Effector memory CD8-positive, alpha-beta T cell (primary cell): Measurements from ENCODE around the gene DNAJC10.
A peak's percentile ranks its signal among the peaks of the same experiment; 100 is the strongest.
"Not testable (repeated sequence)": the region's sequence is repeated elsewhere in the genome, so short reads cannot be mapped to it uniquely, and the experiment has no call there.

Experiments
- ATAC-seq: fragments of 150-1000 bp; cut with Tn5 transposase; replicated peaks from 2 replicates; pipeline ENCODE4 v1.10.0; 2021; ENCODE audit warnings: mild to moderate bottlenecking, moderate library complexity
- DNase-seq, 3 experiments: peaks; one replicate each; pipeline ENCODE4 v3.0.0; 2021
- H3K27ac Mint-ChIP-seq, 2 donors: one replicate each; pipeline ENCODE4 v1.8.0; 2022; ENCODE audit warnings: mild to moderate bottlenecking in 2 of 2, mixed read lengths in 2 of 2, moderate library complexity in 2 of 2
- H3K27me3 Mint-ChIP-seq, 2 donors: one replicate each; pipeline ENCODE4 v1.8.0; 2022; ENCODE audit warnings: mixed read lengths in 2 of 2
- H3K36me3 Mint-ChIP-seq: one replicate; pipeline ENCODE4 v1.8.0; 2022; ENCODE audit warnings: mild to moderate bottlenecking, moderate library complexity, mixed read lengths; ENCODE audit not compliant: insufficient read depth
- H3K4me1 Mint-ChIP-seq, 2 donors: one replicate each; pipeline ENCODE4 v1.8.0; 2022; ENCODE audit warnings: low read depth in 2 of 2, mixed read lengths in 2 of 2
- H3K4me3 Mint-ChIP-seq, 2 donors: one replicate each; pipeline ENCODE4 v1.8.0; 2022; ENCODE audit warnings: mild to moderate bottlenecking in 2 of 2, mixed read lengths in 2 of 2, moderate library complexity in 2 of 2
- H3K9me3 Mint-ChIP-seq, 2 donors: one replicate each; pipeline ENCODE4 v1.8.0; 2022; ENCODE audit warnings: mixed read lengths in 2 of 2
- total RNA-seq, 9 experiments: gene quantifications; one replicate each; lab custom pipeline; 2026; lab: John Stamatoyannopoulos, UW

DNAJC10 gene
- total RNA-seq: 73.0 to 221 (median 155) reads per million in 9 experiments

- H3K9me3 Mint-ChIP-seq: no peaks in the 10 kb centered on the region
Observed at GRCh38 chr2:182715892-182716649, at the start of gene DNAJC10. TSS of gene DNAJC10 (plus strand) at chr2:182716257. CDS start at chr2:182718087, 1,830 bp downstream.

GRCh38 chr2:182666674-182667314 is 49.3 kb upstream of the DNAJC10 start:
- peak; percentile 69 for ATAC-seq
- no peaks in the 10 kb centered on the region for H3K36me3 Mint-ChIP-seq
- H3K4me3 Mint-ChIP-seq: no peak overlapping the region
- peak; percentile 5 to 15 (median 8) for DNase-seq
- H3K27ac Mint-ChIP-seq: no peak overlapping the region
- no peaks in the 10 kb centered on the region for H3K4me1 Mint-ChIP-seq
- H3K9me3 Mint-ChIP-seq: no peaks in the 10 kb centered on the region
- H3K27me3 Mint-ChIP-seq: peaks cover 0 to 3% of the 10 kb centered on the region in 2 donors

More at GRCh38 chr2:182715892-182716649, at the start of gene DNAJC10:
- Mint-ChIP-seq H3K4me1 (peaks cover 0 to 6% of the 10 kb centered on the region in 2 donors), H3K27me3 (peaks cover 11 to 24% of the 10 kb centered on the region in 2 donors), H3K27ac (no peak within 1 kb of the TSS), H3K36me3 (peaks cover 15% of the 10 kb centered on the region), H3K4me3 (no peak within 1 kb of the TSS)
- peak; percentile 85 for ATAC-seq
- peak; percentile 81 to 82 (median 81) for DNase-seq

GRCh38 chr2:182667315-182667695 is 48.8 kb upstream of the DNAJC10 start:
- H3K4me3 Mint-ChIP-seq: no peak overlapping the region
- no peak overlapping the region for H3K27ac Mint-ChIP-seq
- H3K27me3 Mint-ChIP-seq: peaks cover 0 to 6% of the 10 kb centered on the region in 2 donors
- H3K4me1 Mint-ChIP-seq: no peaks in the 10 kb centered on the region
- DNase-seq: no peak
- peak; percentile 17 for ATAC-seq
- no peaks in the 10 kb centered on the region for H3K36me3 Mint-ChIP-seq
- no peaks in the 10 kb centered on the region for H3K9me3 Mint-ChIP-seq

GRCh38 chr2:182668671-182669070 is 47.4 kb upstream of the DNAJC10 start:
- Mint-ChIP-seq H3K4me3 (no peak overlapping the region), H3K27ac (no peak overlapping the region), H3K4me1 (no peaks in the 10 kb centered on the region), H3K9me3 (no peaks in the 10 kb centered on the region), H3K36me3 (no peaks in the 10 kb centered on the region), H3K27me3 (peaks cover 0 to 6% of the 10 kb centered on the region in 2 donors)
- ATAC-seq (no peak), DNase-seq (no peak)

- H3K27ac Mint-ChIP-seq: no peak overlapping the region
- H3K4me1 Mint-ChIP-seq: no peaks in the 10 kb centered on the region
- H3K4me3 Mint-ChIP-seq: no peak overlapping the region
- no peaks in the 10 kb centered on the region for H3K36me3 Mint-ChIP-seq
- DNase-seq (no peak), ATAC-seq (no peak)
- H3K27me3 Mint-ChIP-seq: peaks cover 29 to 35% of the 10 kb centered on the region in 2 donors
- no peaks in the 10 kb centered on the region for H3K9me3 Mint-ChIP-seq
Observed at GRCh38 chr2:182672466-182673165, 43.4 kb upstream of the DNAJC10 start.

GRCh38 chr2:182680837-182681236 is 35.2 kb upstream of the DNAJC10 start:
- Mint-ChIP-seq H3K27ac (no peak overlapping the region), H3K4me1 (no peaks in the 10 kb centered on the region), H3K36me3 (peaks cover 3% of the 10 kb centered on the region), H3K4me3 (no peak overlapping the region), H3K9me3 (no peaks in the 10 kb centered on the region), H3K27me3 (peaks cover 43 to 44% of the 10 kb centered on the region in 2 donors)
- ATAC-seq (no peak), DNase-seq (no peak)

GRCh38 chr2:182682210-182682609 is 33.8 kb upstream of the DNAJC10 start:
- H3K27ac Mint-ChIP-seq: no peak overlapping the region
- DNase-seq (no peak), ATAC-seq (no peak)
- peaks cover 3% of the 10 kb centered on the region for H3K36me3 Mint-ChIP-seq
- no peak overlapping the region for H3K4me3 Mint-ChIP-seq
- H3K4me1 Mint-ChIP-seq: no peaks in the 10 kb centered on the region
- H3K9me3 Mint-ChIP-seq: no peaks in the 10 kb centered on the region
- H3K27me3 Mint-ChIP-seq: peaks cover 30 to 36% of the 10 kb centered on the region in 2 donors

GRCh38 chr2:182685559-182685958 is 30.5 kb upstream of the DNAJC10 start:
- H3K27ac Mint-ChIP-seq: no peak overlapping the region
- DNase-seq: no peak
- H3K4me3 Mint-ChIP-seq: no peak overlapping the region
- no peak for ATAC-seq
- H3K36me3 Mint-ChIP-seq: no peaks in the 10 kb centered on the region
- no peaks in the 10 kb centered on the region for H3K9me3 Mint-ChIP-seq
- no peaks in the 10 kb centered on the region for H3K4me1 Mint-ChIP-seq
- peaks cover 40 to 50% of the 10 kb centered on the region in 2 donors for H3K27me3 Mint-ChIP-seq

GRCh38 chr2:182686763-182687162 is 29.3 kb upstream of the DNAJC10 start:
- ATAC-seq, H3K4me1 Mint-ChIP-seq, DNase-seq, H3K4me3 Mint-ChIP-seq, H3K27ac Mint-ChIP-seq, H3K9me3 Mint-ChIP-seq, H3K36me3 Mint-ChIP-seq: not testable (repeated sequence)
- peaks cover 46 to 50% of the 10 kb centered on the region in 2 donors for H3K27me3 Mint-ChIP-seq

- H3K36me3 Mint-ChIP-seq: no peaks in the 10 kb centered on the region
- H3K9me3 Mint-ChIP-seq: no peaks in the 10 kb centered on the region
- no peak for ATAC-seq
- H3K27me3 Mint-ChIP-seq: peaks cover 7 to 17% of the 10 kb centered on the region in 2 donors
- no peak for DNase-seq
- no peaks in the 10 kb centered on the region for H3K4me1 Mint-ChIP-seq
- H3K4me3 Mint-ChIP-seq: no peak overlapping the region
- no peak overlapping the region for H3K27ac Mint-ChIP-seq
Observed at GRCh38 chr2:182694189-182694588, 21.9 kb upstream of the DNAJC10 start.

- Mint-ChIP-seq H3K9me3 (no peaks in the 10 kb centered on the region), H3K27ac (no peak overlapping the region), H3K36me3 (no peaks in the 10 kb centered on the region), H3K27me3 (peaks cover 0 to 9% of the 10 kb centered on the region in 2 donors), H3K4me3 (no peak overlapping the region), H3K4me1 (no peaks in the 10 kb centered on the region)
- DNase-seq (no peak), ATAC-seq (no peak)
Observed at GRCh38 chr2:182695776-182696175, 20.3 kb upstream of the DNAJC10 start.

GRCh38 chr2:182698671-182699070 is 17.4 kb upstream of the DNAJC10 start:
- Mint-ChIP-seq H3K27me3 (peaks cover 8 to 11% of the 10 kb centered on the region in 2 donors), H3K9me3 (no peaks in the 10 kb centered on the region), H3K4me3 (no peak overlapping the region), H3K36me3 (no peaks in the 10 kb centered on the region), H3K4me1 (no peaks in the 10 kb centered on the region), H3K27ac (no peak overlapping the region)
- no peak for ATAC-seq
- no peak for DNase-seq

- Mint-ChIP-seq H3K4me1 (no peaks in the 10 kb centered on the region), H3K27me3 (peaks cover 45 to 52% of the 10 kb centered on the region in 2 donors), H3K36me3 (no peaks in the 10 kb centered on the region), H3K9me3 (no peaks in the 10 kb centered on the region), H3K27ac (no peak overlapping the region), H3K4me3 (no peak overlapping the region)
- DNase-seq (no peak), ATAC-seq (no peak)
Observed at GRCh38 chr2:182705761-182706160, 10.3 kb upstream of the DNAJC10 start.
